ENCODE measurements around the gene ANTKMT.

DNA sequence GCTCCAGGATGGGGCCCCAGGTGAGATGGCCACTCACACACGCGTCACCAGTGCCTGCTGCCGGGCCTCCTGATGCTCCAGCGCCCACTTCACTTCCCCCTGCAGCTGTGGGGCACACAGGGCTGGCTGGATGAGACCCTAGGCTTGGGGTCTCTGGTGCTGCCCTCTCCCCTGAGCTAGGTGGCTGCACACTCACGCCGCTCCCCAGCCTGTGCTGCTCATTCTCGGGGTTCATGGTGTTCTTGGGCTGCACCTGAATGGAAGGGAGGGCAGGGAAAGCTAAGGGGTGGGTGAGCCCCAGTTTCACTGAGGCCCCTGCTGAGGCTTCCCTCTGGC lies 4.1 kb downstream of the ANTKMT start:
- TF ChIP-seq TARDBP (IDR thresholded peaks at IDR 0.05): no peak
- no peak for TF ChIP-seq BHLHE40 (IDR thresholded peaks at IDR 0.05; ENCODE audit: borderline replicate concordance)
- TF ChIP-seq, protein P1, sequence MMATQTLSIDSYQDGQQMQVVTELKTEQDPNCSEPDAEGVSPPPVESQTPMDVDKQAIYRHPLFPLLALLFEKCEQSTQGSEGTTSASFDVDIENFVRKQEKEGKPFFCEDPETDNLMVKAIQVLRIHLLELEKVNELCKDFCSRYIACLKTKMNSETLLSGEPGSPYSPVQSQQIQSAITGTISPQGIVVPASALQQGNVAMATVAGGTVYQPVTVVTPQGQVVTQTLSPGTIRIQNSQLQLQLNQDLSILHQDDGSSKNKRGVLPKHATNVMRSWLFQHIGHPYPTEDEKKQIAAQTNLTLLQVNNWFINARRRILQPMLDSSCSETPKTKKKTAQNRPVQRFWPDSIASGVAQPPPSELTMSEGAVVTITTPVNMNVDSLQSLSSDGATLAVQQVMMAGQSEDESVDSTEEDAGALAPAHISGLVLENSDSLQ (IDR thresholded peaks at IDR 0.05): no peak
- TF ChIP-seq SP1 (IDR thresholded peaks at IDR 0.05): no peak
- TF ChIP-seq SUZ12 (IDR thresholded peaks at IDR 0.05): no peak

Data from HEK293T (cell line).